ENCODE data around the gene TUBB8B. TPM values are rescaled to one million over a fixed set of nuclear protein-coding genes. Genes with fewer than 3 reads are reported as not detected.
"Not testable (repeated sequence)": the region's sequence is repeated elsewhere in the genome, so short reads cannot be mapped to it uniquely, and the experiment has no call there.

Gene TUBB8B
- total RNA-seq, 4 donors from 2014 or later = not detected

DNA sequence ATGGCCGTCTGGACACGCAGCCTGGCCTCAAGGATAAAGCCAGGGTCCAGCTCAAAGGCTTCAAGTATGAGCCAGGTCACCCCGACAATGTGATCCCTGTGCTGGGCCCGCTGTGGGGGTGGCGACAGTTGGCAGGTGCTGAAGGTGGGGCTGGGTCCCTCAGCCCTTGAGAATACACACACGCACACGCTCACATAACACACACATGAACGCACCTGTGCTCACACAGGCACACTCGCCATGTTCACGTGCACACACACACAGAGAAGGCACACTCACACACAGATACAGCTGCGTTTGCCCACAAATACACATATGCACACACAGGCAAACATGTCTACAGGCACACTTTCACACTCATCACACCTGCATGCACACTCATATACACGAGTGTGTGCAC, 35.4 kb upstream of the TUBB8B start:
- in situ Hi-C loops (cut with MboI; ENCODE audit: low pct_ligation_motif_present in 1 of 4, low pct_unique_long_range_greater_than_20kb in 1 of 4, low sequenced_read_pairs in 3 of 4); H3K9me3 ChIP-seq; H3K27me3 ChIP-seq; H3K4me3 ChIP-seq; H3K27ac ChIP-seq; DNase-seq; H3K36me3 ChIP-seq; H3K4me1 ChIP-seq; intact Hi-C loops (cut with DNase I; ENCODE audit: low total_unique reads): not testable (repeated sequence)
- 84% methylated on average over 12 of the region's 12 CpGs; no CpG with 5 or more reads in 1 of the 2 donors for WGBS, 2 donors (ENCODE audit: low coverage in 1 of 2)

DNA sequence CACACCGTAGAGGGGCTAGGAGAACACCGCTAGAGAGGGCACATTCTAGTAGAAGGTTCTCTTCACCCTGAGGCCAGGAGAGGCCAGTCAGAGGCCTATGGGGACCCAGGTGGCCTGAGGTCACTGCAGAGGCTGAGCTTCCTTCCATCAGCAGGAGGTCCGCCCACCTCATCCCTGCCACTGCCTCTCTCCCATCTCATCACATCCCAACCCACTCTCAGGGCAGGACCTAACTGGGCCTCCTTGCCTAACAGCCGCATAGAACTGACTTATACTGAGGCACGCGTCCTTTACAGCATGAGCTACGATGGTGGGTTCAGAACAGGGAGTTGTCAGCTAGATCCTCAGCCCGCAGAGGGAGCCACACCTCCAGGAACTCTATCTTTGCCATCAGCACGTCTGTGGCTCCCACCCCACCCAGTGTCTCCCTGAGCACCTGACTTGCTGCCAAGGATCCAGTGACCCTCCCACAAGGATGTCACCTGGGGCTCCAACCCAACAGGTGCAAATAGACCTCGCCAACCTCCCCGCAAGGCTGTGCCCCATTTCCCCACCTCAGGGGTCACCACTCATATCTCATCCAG, 33.3 kb upstream of the TUBB8B start:
- H3K9me3 ChIP-seq; H3K4me1 ChIP-seq; H3K27ac ChIP-seq; in situ Hi-C loops (cut with MboI; ENCODE audit: low pct_ligation_motif_present in 1 of 4, low pct_unique_long_range_greater_than_20kb in 1 of 4, low sequenced_read_pairs in 3 of 4); intact Hi-C loops (cut with DNase I; ENCODE audit: low total_unique reads); H3K4me3 ChIP-seq; H3K36me3 ChIP-seq; DNase-seq; H3K27me3 ChIP-seq: not testable (repeated sequence)
- 64% methylated on average over 10 of the region's 11 CpGs; no CpG with 5 or more reads in 1 of the 2 donors for WGBS, 2 donors (ENCODE audit: low coverage in 1 of 2)

DNA sequence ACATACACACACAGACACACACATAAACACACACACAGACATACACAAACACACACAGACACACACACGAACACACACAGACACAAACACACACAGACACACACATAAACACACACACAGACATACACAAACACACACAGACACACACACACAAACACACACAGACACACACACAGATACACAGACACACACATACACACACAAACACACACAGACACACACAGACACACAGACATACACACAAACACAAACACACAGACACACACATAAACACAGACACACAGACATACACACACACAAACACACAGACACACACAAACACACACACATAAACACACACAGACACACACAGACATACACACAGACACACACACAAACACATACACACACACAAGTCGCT, 31.5 kb upstream of the TUBB8B start:
- intact Hi-C loops (cut with DNase I; ENCODE audit: low total_unique reads); DNase-seq; H3K27me3 ChIP-seq; in situ Hi-C loops (cut with MboI; ENCODE audit: low pct_ligation_motif_present in 1 of 4, low pct_unique_long_range_greater_than_20kb in 1 of 4, low sequenced_read_pairs in 3 of 4); H3K4me1 ChIP-seq; H3K27ac ChIP-seq; H3K4me3 ChIP-seq; H3K9me3 ChIP-seq; H3K36me3 ChIP-seq: not testable (repeated sequence)
- WGBS, 2 donors (ENCODE audit: low coverage in 1 of 2) = 53 to 60% methylated on average over 1 to 2 of the region's 2 CpGs

DNA sequence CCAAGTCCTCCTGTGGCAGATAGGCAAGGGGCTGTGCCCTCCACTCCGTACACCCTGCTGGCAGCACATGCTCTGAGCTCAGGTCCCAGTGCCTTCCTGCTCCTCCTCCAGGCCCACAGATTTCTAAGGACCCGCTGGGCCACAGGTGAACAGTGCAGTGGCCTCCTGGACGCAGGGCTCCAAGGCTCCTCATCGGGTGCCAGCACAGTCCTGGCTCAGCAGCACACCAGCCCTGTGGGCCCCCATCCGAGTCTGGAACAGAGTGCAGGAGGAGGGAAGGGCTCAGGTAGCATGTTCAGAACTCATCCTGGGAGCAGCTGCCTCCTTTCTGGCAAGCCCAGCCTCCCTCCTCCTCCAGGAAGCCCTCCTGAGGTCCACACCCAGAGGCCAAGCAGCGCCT, 30.8 kb upstream of the TUBB8B start:
- WGBS, 2 donors (ENCODE audit: low coverage in 1 of 2) = 69% methylated on average over 6 of the region's 6 CpGs; no CpG with 5 or more reads in 1 of the 2 donors
- intact Hi-C loops (cut with DNase I; ENCODE audit: low total_unique reads); in situ Hi-C loops (cut with MboI; ENCODE audit: low pct_ligation_motif_present in 1 of 4, low pct_unique_long_range_greater_than_20kb in 1 of 4, low sequenced_read_pairs in 3 of 4); H3K36me3 ChIP-seq; H3K4me3 ChIP-seq; H3K27ac ChIP-seq; DNase-seq; H3K9me3 ChIP-seq; H3K4me1 ChIP-seq; H3K27me3 ChIP-seq: not testable (repeated sequence)

DNA sequence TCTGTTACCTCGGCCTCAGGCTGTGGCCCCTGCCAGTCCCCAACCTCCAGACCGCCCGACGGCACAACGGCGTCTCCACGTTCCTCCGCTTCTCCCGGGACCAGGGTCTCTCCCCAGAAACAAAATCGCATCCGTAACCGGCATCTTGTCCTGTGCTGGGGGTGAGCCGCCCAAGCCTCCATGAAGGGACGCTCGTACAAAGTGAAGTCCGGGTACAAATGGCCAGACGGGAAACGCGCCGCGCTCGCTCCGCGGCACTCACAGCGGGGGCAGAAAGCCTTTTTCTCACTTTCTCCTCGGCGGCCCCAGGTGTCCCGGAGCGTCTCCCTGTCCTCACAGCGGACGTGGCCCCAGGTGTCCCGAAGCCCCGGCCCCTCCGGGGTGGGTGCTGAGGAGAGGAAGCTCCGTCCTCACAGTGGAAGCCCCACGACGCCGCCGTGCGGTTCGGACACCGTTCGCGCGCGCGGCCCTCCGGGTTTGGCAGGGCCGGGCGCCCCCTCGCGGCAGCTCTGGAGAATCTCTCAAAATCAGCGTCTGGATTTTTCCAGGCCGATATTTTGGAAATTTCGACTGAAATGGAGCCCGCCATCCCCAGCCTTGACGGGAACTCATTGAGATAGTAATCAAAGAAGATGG, 26.2 kb upstream of the TUBB8B start:
- H3K27me3 ChIP-seq; H3K4me1 ChIP-seq; H3K27ac ChIP-seq; DNase-seq; intact Hi-C loops (cut with DNase I; ENCODE audit: low total_unique reads); H3K36me3 ChIP-seq; H3K9me3 ChIP-seq; in situ Hi-C loops (cut with MboI; ENCODE audit: low pct_ligation_motif_present in 1 of 4, low pct_unique_long_range_greater_than_20kb in 1 of 4, low sequenced_read_pairs in 3 of 4): not testable (repeated sequence)
- peak overlapping the region in 1 of 4 donors; percentile 24 for H3K4me3 ChIP-seq
- WGBS, 2 donors (ENCODE audit: low coverage in 1 of 2) = 77 to 89% methylated on average over 6 to 57 of the region's 57 CpGs
- TF ChIP-seq, protein P1, sequence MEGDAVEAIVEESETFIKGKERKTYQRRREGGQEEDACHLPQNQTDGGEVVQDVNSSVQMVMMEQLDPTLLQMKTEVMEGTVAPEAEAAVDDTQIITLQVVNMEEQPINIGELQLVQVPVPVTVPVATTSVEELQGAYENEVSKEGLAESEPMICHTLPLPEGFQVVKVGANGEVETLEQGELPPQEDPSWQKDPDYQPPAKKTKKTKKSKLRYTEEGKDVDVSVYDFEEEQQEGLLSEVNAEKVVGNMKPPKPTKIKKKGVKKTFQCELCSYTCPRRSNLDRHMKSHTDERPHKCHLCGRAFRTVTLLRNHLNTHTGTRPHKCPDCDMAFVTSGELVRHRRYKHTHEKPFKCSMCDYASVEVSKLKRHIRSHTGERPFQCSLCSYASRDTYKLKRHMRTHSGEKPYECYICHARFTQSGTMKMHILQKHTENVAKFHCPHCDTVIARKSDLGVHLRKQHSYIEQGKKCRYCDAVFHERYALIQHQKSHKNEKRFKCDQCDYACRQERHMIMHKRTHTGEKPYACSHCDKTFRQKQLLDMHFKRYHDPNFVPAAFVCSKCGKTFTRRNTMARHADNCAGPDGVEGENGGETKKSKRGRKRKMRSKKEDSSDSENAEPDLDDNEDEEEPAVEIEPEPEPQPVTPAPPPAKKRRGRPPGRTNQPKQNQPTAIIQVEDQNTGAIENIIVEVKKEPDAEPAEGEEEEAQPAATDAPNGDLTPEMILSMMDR (IDR thresholded peaks at IDR 0.05) = peak in 1 of 5 experiments; percentile 14

DNA sequence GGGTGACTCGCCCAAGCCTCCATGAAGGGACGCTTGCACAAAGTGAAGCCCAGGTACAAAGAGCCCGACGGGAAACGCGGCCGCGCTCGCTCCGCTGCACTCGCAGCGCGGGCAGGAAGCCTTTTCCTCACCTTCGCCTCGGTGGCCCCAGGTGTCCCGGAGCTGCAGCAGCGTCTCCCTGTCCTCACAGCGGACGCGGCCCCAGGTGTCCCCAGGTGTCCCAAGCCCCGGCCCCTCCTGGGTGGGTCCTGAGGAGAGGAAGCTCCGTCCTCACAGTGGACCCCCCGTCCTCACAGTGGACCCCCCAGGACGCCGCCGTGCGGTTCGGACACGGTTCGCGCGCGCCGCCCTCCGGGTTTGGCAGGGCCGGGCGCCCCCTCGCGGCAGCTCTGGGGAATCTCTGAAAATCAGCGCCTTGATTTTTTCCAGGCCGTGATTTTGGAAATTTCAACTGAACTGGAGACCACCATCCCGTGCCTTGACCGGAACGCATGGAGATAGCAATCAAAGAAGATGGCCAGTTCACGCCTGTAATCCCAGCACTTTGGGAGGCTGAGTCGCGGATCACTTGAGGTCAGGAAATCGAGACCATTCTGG, 23.9 kb upstream of the TUBB8B start:
- H3K4me1 ChIP-seq; H3K36me3 ChIP-seq; in situ Hi-C loops (cut with MboI; ENCODE audit: low pct_ligation_motif_present in 1 of 4, low pct_unique_long_range_greater_than_20kb in 1 of 4, low sequenced_read_pairs in 3 of 4); H3K27me3 ChIP-seq; H3K4me3 ChIP-seq; H3K9me3 ChIP-seq; H3K27ac ChIP-seq; intact Hi-C loops (cut with DNase I; ENCODE audit: low total_unique reads); DNase-seq: not testable (repeated sequence)
- WGBS, 2 donors (ENCODE audit: low coverage in 1 of 2) = 40 to 74% methylated on average over 1 to 42 of the region's 48 CpGs
- TF ChIP-seq, protein P1 (IDR thresholded peaks at IDR 0.05) = peak in 1 of 5 experiments; percentile 11

DNA sequence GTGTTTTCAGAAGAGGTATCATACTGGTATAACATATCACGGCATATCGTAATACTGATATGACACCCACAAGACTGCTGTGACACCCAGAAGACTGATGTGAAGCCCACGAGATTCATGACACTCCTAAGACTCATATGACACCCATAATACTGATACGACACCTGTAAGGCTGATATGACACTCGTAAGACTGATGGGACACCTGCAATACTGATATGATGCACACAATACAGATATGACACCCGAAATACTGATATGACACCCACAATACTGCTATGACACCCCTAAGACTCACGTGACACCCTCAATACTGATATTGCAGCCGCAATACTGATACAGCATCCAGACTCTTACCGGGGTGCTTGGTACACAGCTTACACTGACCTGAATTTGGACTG, 18.3 kb upstream of the TUBB8B start:
- in situ Hi-C loops (cut with MboI; ENCODE audit: low pct_ligation_motif_present in 1 of 4, low pct_unique_long_range_greater_than_20kb in 1 of 4, low sequenced_read_pairs in 3 of 4); H3K9me3 ChIP-seq; H3K4me1 ChIP-seq; H3K36me3 ChIP-seq; H3K27me3 ChIP-seq; H3K27ac ChIP-seq; DNase-seq; H3K4me3 ChIP-seq; intact Hi-C loops (cut with DNase I; ENCODE audit: low total_unique reads): not testable (repeated sequence)
- 31 to 60% methylated on average over 3 to 9 of the region's 9 CpGs for WGBS, 2 donors (ENCODE audit: low coverage in 1 of 2)

DNA sequence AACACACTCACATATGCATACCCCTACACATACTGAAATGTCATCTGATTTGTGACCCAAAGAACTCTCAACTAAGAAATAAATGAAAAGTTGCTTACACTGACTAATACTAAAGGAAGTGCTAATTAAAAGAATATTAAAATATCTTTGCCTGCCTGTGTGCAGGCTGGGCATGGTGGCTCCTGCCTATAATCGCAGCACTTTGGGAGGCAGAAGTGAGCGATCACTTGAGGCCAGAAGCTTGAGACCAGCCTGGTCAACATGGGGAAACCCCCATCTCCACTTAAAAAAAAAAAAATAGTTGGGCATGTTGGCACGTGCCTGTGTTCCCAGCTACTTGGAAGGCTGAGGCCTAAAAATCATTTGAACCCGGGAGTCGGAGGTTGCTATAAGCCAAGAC, 14.9 kb upstream of the TUBB8B start:
- H3K4me1 ChIP-seq; in situ Hi-C loops (cut with MboI; ENCODE audit: low pct_ligation_motif_present in 1 of 4, low pct_unique_long_range_greater_than_20kb in 1 of 4, low sequenced_read_pairs in 3 of 4); H3K27me3 ChIP-seq; H3K27ac ChIP-seq; H3K9me3 ChIP-seq; intact Hi-C loops (cut with DNase I; ENCODE audit: low total_unique reads); H3K4me3 ChIP-seq; DNase-seq; H3K36me3 ChIP-seq: not testable (repeated sequence)
- WGBS, 2 donors (ENCODE audit: low coverage in 1 of 2) = 89 to 90% methylated on average over 2 to 5 of the region's 5 CpGs

DNA sequence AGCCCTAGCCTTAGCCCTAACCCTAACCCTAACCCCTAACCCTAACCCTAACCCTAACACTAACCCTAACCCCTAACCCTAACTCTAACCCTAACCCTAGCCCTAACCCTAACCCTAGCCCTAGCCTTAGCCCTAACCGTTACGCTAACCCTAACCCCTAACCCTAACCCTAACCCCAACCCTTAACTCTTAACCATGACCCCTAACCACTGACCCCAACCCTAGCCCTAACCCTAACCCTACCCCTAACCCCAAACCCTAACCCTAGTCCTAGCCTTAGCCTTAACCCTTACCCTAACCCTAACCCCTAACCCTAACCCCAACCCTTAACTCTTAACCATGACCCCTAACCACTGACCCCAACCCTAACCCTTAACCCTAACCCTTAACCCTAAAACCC, 14.2 kb upstream of the TUBB8B start:
- in situ Hi-C loops (cut with MboI; ENCODE audit: low pct_ligation_motif_present in 1 of 4, low pct_unique_long_range_greater_than_20kb in 1 of 4, low sequenced_read_pairs in 3 of 4); H3K9me3 ChIP-seq; H3K4me3 ChIP-seq; H3K27me3 ChIP-seq; H3K4me1 ChIP-seq; H3K27ac ChIP-seq; intact Hi-C loops (cut with DNase I; ENCODE audit: low total_unique reads); DNase-seq; H3K36me3 ChIP-seq: not testable (repeated sequence)
- 93 to 95% methylated on average over 2 of the region's 2 CpGs for WGBS, 2 donors (ENCODE audit: low coverage in 1 of 2)

Measured in transverse colon (tissue), 4 donors.